ENCODE results near the gene FGF8. TPM values are rescaled to one million over a fixed set of nuclear protein-coding genes. Genes with fewer than 3 reads are reported as not detected.

FGF8 gene
- total and polyA plus RNA-seq, 2 of the 4 experiments (the other 2 are of a cell fraction): 0.17 TPM; not detected in 1

DNA sequence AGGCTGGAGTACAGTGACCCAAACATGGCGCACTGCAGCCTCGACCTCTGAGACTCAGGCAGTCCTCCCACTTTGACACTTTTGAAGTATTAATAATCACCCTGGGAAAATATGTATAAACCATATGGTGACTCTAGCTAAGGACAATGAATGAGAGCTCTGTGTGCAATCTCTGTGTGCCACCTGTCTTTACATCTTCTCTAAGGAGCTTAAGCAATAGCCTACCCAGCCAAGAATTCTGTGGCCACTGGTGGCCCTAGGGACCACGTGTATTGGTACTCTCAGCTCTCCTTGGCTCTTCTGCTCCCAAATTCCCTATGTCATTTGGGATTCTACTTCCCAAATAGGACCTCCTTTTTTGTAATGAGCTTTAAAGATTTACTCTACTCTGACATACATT, 23.7 kb downstream of the FGF8 start:
- no peaks in the 10 kb centered on the region for H3K9me1 ChIP-seq (ENCODE audit: insufficient read depth, low read length)
- no peak overlapping the region for H4K91ac ChIP-seq (ENCODE audit: insufficient read depth, low read depth, low read length)
- no peaks in the 10 kb centered on the region for H4K20me1 ChIP-seq (ENCODE audit: insufficient read depth, low read length)
- no peaks in the 10 kb centered on the region for H3K79me1 ChIP-seq (ENCODE audit: low read depth in 1 of 2, low read length in 2 of 2)
- H3K18ac ChIP-seq (ENCODE audit: low read depth, low read length): no peak overlapping the region
- dilution Hi-C loops (cut with HindIII; ENCODE audit: low sequenced_read_pairs, unreplicated experiment): no loop called here
- POLR2A ChIA-PET (ENCODE audit: unreplicated experiment): no interaction called here
- H3K4me1 ChIP-seq (ENCODE audit: control insufficient read depth, insufficient read depth, low read length): no peaks in the 10 kb centered on the region
- no peak overlapping the region for H3K4ac ChIP-seq (ENCODE audit: low read depth, low read length)
- ATAC-seq (ENCODE audit: low read depth) (no peak), DNase-seq (no peak)
- BruUV-seq (replicated peaks): no TSS peak
- H2BK5ac ChIP-seq (ENCODE audit: low read depth, low read length, poor library complexity, severe bottlenecking): no peak overlapping the region
- H3K4me3 ChIP-seq (ENCODE audit: insufficient read depth, low read depth, low read length): no peak overlapping the region
- no peak overlapping the region for H2AFZ ChIP-seq (replicated peaks; ENCODE audit: low read length, poor library complexity)
- no peak overlapping the region for H2BK120ac ChIP-seq (ENCODE audit: low read depth, low read length)
- no peak overlapping the region for H3K27ac ChIP-seq (ENCODE audit: insufficient read depth, low read length)
- in situ Hi-C loops (cut with MboI; ENCODE audit: low sequenced_read_pairs): no loop called here
- CTCF ChIA-PET: no interaction called here
- no peak overlapping the region for H3K14ac ChIP-seq (replicated peaks; ENCODE audit: low read depth, low read length)
- H3K9ac ChIP-seq (ENCODE audit: low read depth, low read length): no peak overlapping the region
- H2BK20ac ChIP-seq (ENCODE audit: low read depth, low read length): no peak overlapping the region
- no peak overlapping the region for H2BK15ac ChIP-seq (ENCODE audit: low read depth, low read length)
- no peak overlapping the region for H2AK9ac ChIP-seq (replicated peaks; ENCODE audit: low read depth, low read length, poor library complexity)
- no peak overlapping the region for H2AK5ac ChIP-seq (ENCODE audit: low read depth, low read length)
- no peak overlapping the region for H3K56ac ChIP-seq (ENCODE audit: extremely low read depth, insufficient read depth, low read length)
- H3K36me3 ChIP-seq (ENCODE audit: control insufficient read depth, insufficient read depth, low read length): no peaks in the 10 kb centered on the region
- H3K27me3 ChIP-seq (ENCODE audit: control insufficient read depth, insufficient read depth, low read length): peaks cover 50% of the 10 kb centered on the region
- WGBS, 2 experiments (ENCODE audit: extremely low coverage in 2 of 2, insufficient read length in 1 of 2): 20% methylated on average over 1 of the region's 3 CpGs; no CpG with 5 or more reads in 1 of the 2 experiments
- TF ChIP-seq, protein P1, sequence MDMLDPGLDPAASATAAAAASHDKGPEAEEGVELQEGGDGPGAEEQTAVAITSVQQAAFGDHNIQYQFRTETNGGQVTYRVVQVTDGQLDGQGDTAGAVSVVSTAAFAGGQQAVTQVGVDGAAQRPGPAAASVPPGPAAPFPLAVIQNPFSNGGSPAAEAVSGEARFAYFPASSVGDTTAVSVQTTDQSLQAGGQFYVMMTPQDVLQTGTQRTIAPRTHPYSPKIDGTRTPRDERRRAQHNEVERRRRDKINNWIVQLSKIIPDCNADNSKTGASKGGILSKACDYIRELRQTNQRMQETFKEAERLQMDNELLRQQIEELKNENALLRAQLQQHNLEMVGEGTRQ (IDR thresholded peaks at IDR 0.05; ENCODE audit: low read depth, low read length): no peak
- TF ChIP-seq MAFK (IDR thresholded peaks at IDR 0.05; ENCODE audit: low read depth, low read length) (no peak), CHD1 (IDR thresholded peaks at IDR 0.05; ENCODE audit: low read depth, low read length) (no peak), BHLHE40 (IDR thresholded peaks at IDR 0.05; ENCODE audit: low read depth, low read length) (no peak), POLR2A (IDR thresholded peaks at IDR 0.05; ENCODE audit: low read depth, low read length) (no peak), FOS (IDR thresholded peaks at IDR 0.05; ENCODE audit: low read depth, low read length) (no peak), CEBPB (IDR thresholded peaks at IDR 0.05; ENCODE audit: low read depth, low read length) (no peak), NFE2L2 (IDR thresholded peaks at IDR 0.05; ENCODE audit: low read depth, low read length) (no peak), RAD21 (IDR thresholded peaks at IDR 0.05; ENCODE audit: low read length) (no peak), MAZ (IDR thresholded peaks at IDR 0.05; ENCODE audit: borderline replicate concordance, low read depth, low read length) (no peak), RFX5 (IDR thresholded peaks at IDR 0.05; ENCODE audit: low read depth, low read length) (no peak), MXI1 (IDR thresholded peaks at IDR 0.05; ENCODE audit: borderline replicate concordance, low read depth, low read length) (no peak), SMC3 (IDR thresholded peaks at IDR 0.05; ENCODE audit: low read depth, low read length) (no peak), RCOR1 (IDR thresholded peaks at IDR 0.05; ENCODE audit: insufficient replicate concordance, low read length) (no peak)
- TF ChIP-seq, protein P2, sequence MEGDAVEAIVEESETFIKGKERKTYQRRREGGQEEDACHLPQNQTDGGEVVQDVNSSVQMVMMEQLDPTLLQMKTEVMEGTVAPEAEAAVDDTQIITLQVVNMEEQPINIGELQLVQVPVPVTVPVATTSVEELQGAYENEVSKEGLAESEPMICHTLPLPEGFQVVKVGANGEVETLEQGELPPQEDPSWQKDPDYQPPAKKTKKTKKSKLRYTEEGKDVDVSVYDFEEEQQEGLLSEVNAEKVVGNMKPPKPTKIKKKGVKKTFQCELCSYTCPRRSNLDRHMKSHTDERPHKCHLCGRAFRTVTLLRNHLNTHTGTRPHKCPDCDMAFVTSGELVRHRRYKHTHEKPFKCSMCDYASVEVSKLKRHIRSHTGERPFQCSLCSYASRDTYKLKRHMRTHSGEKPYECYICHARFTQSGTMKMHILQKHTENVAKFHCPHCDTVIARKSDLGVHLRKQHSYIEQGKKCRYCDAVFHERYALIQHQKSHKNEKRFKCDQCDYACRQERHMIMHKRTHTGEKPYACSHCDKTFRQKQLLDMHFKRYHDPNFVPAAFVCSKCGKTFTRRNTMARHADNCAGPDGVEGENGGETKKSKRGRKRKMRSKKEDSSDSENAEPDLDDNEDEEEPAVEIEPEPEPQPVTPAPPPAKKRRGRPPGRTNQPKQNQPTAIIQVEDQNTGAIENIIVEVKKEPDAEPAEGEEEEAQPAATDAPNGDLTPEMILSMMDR (conservative IDR thresholded peaks at IDR 0.05; ENCODE audit: low read depth, low read length): no peak
- TF ChIP-seq, protein P3, sequence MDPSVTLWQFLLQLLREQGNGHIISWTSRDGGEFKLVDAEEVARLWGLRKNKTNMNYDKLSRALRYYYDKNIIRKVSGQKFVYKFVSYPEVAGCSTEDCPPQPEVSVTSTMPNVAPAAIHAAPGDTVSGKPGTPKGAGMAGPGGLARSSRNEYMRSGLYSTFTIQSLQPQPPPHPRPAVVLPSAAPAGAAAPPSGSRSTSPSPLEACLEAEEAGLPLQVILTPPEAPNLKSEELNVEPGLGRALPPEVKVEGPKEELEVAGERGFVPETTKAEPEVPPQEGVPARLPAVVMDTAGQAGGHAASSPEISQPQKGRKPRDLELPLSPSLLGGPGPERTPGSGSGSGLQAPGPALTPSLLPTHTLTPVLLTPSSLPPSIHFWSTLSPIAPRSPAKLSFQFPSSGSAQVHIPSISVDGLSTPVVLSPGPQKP (IDR thresholded peaks at IDR 0.05; ENCODE audit: borderline replicate concordance, low read depth, low read length): no peak
- H3K4me2 ChIP-seq (ENCODE audit: low read depth, low read length): no peak overlapping the region
- intact Hi-C loops (cut with micrococcal nuclease): no loop called here
- H4K8ac ChIP-seq (ENCODE audit: low read depth in 2 of 2, low read length in 2 of 2): no peak overlapping the region
- no peaks in the 10 kb centered on the region for H3K9me3 ChIP-seq (ENCODE audit: control insufficient read depth, insufficient read depth, low read length)
- no peak overlapping the region for H3K23ac ChIP-seq (ENCODE audit: low read depth, low read length)
- no peak overlapping the region for H4K5ac ChIP-seq (ENCODE audit: low read depth, low read length)
